HepG2 (cell line): Measurements from ENCODE around the gene C1orf50. TPM values are rescaled to one million over a fixed set of nuclear protein-coding genes. Genes with fewer than 3 reads are reported as not detected.
A peak's percentile ranks its signal among the peaks of the same experiment; 100 is the strongest.

Experiments
- ATAC-seq: fragments of 200-7000 bp; cut with Tn5 transposase; 3 replicates; pipeline ENCODE4 v1.9.1; 2020; ENCODE audit warnings: mild to moderate bottlenecking, moderate library complexity
- BruUV-seq: library from RNA; stranded (reverse); fragments of 400-500 nt; replicated peaks from 2 replicates; lab custom pipeline; 2021; lab: Mats Ljungman, UMichigan
- CTCF ChIA-PET: fragments of 300-600 bp; formaldehyde crosslinking; extraction: SDS; loops from one replicate; lab custom pipeline; 2021; ENCODE audit warnings: low total read pairs, inconsistent platforms, low intra/inter-chr PET ratio; lab: Yijun Ruan, JAX
- POLR2A ChIA-PET: fragments of 350-600 bp; sonication (Branson Sonifier 250); formaldehyde crosslinking; loops from one replicate; lab custom pipeline; 2020; ENCODE audit warnings: antibody characterized with exemption, inconsistent platforms; lab: Yijun Ruan, JAX
- DNase-seq: peaks from one replicate; pipeline ENCODE4 v3.0.0-alpha.2; 2015; ENCODE audit warnings: low spot score
- FAIRE-seq: peaks from 3 replicates; lab custom pipeline; 2011; peaks lifted over from hg19 to GRCh38; lab: Jason Lieb, UNC
- H2AFZ ChIP-seq: one replicate; pipeline ENCODE4 v1.6.1; 2011; ENCODE audit warnings: low read length, inconsistent platforms
- H3K27ac ChIP-seq: fragments of 300-600 bp; 3 replicates; pipeline ENCODE4 v1.8.0; 2011; ENCODE audit warnings: mixed run types, mild to moderate bottlenecking, mixed read lengths, low read length, inconsistent platforms; ENCODE audit not compliant: insufficient read depth; ENCODE audit errors: extremely low read length
- H3K27me3 ChIP-seq, 2 experiments: fragments of 200-600 bp in 1 of 2; 2 replicates in 1 of 2; 3 replicates in 1 of 2; pipeline versions ENCODE4 v1.6.0 to v1.8.0; 2011; ENCODE audit warnings: low read length in 2 of 2, mild to moderate bottlenecking in 2 of 2, moderate library complexity in 2 of 2, inconsistent platforms in 1 of 2; ENCODE audit not compliant: insufficient read depth in 2 of 2, control insufficient read depth in 1 of 2
- H3K36me3 ChIP-seq, 2 experiments: fragments of 200-600 bp in 1 of 2; replicated peaks in 1 of 2; 2 replicates in 1 of 2; 3 replicates in 1 of 2; pipeline versions ENCODE4 v1.5.1 to v1.8.0; 2011; ENCODE audit warnings: low read length in 2 of 2, inconsistent platforms in 1 of 2; ENCODE audit not compliant: insufficient read depth in 2 of 2, control insufficient read depth in 1 of 2
- H3K4me1 ChIP-seq: 2 replicates; pipeline ENCODE4 v1.5.1; 2012; ENCODE audit warnings: low read length, inconsistent platforms; ENCODE audit not compliant: insufficient read depth
- H3K4me2 ChIP-seq: 2 replicates; pipeline ENCODE4 v1.6.0; 2011; ENCODE audit warnings: low read depth, low read length, inconsistent platforms
- H3K4me3 ChIP-seq, 3 experiments: fragments of 200-600 bp in 1 of 3; sonication (generic), shearing (Covaris generic) in 1 of 3; replicated peaks in 1 of 3; 2 replicates each; pipeline ENCODE4 v1.5.1; 2011 to 2016; ENCODE audit warnings: low read length in 3 of 3, inconsistent platforms in 2 of 3, low read depth in 2 of 3, mild to moderate bottlenecking in 2 of 3, control low read depth in 1 of 3, mixed read lengths in 1 of 3; ENCODE audit not compliant: insufficient read depth in 1 of 3
- H3K79me2 ChIP-seq: one replicate; pipeline ENCODE4 v1.6.1; 2011; ENCODE audit warnings: low read length, inconsistent platforms; ENCODE audit not compliant: insufficient read depth
- H3K9ac ChIP-seq: 2 replicates; pipeline ENCODE4 v1.6.0; 2011; ENCODE audit warnings: mild to moderate bottlenecking, low read depth, low read length, inconsistent platforms; ENCODE audit not compliant: insufficient read depth
- H3K9me3 ChIP-seq: 2 replicates; pipeline ENCODE4 v1.5.1; 2012; ENCODE audit warnings: mild to moderate bottlenecking, low read length
- H4K20me1 ChIP-seq: 2 replicates; pipeline ENCODE4 v1.6.0; 2011; ENCODE audit warnings: inconsistent platforms, mild to moderate bottlenecking, low read length, moderate library complexity; ENCODE audit not compliant: insufficient read depth
- JUND ChIP-seq: sonication (generic); formaldehyde crosslinking; IDR thresholded peaks from 2 replicates; pipeline ENCODE4 v1.8.0; 2022; ENCODE audit warnings: mild to moderate bottlenecking, missing genetic modification reagents
- SNAI1 ChIP-seq: sonication (generic); formaldehyde crosslinking; IDR thresholded peaks from 2 replicates; pipeline ENCODE4 v1.5.0; 2020; ENCODE audit warnings: mild to moderate bottlenecking, missing genetic modification reagents, borderline replicate concordance
- ZNF619 ChIP-seq: sonication (generic); formaldehyde crosslinking; IDR thresholded peaks from 2 replicates; pipeline ENCODE4 v1.4.0; 2020; ENCODE audit warnings: mild to moderate bottlenecking, missing genetic modification reagents
- ZNF660 ChIP-seq: sonication (generic); formaldehyde crosslinking; IDR thresholded peaks from 2 replicates; pipeline ENCODE4 v1.5.1; 2020; ENCODE audit warnings: mild to moderate bottlenecking, low read depth, missing genetic modification reagents, borderline replicate concordance
- ZNF709 ChIP-seq: sonication (generic); formaldehyde crosslinking; IDR thresholded peaks from 2 replicates; pipeline ENCODE4 v1.5.0; 2020; ENCODE audit warnings: mild to moderate bottlenecking, missing genetic modification reagents
- WGBS: methylation state at CpG from one replicate; pipeline ENCODE4 v1.1.6; 2017; ENCODE audit warnings: low lambda C conversion rate; 5-methylcytosine and 5-hydroxymethylcytosine counted together
- in situ Hi-C: cut with HindIII; loops from 2 replicates; pipeline ENCODE4 v1.10.0; 2017; ENCODE audit warnings: low pct_unique_long_range_greater_than_20kb; ENCODE audit not compliant: extremely low pct_ligation_motif_present
- intact Hi-C: fragments of 100-400 bp; cut with micrococcal nuclease; formaldehyde crosslinking; loops from one replicate; pipeline ENCODE4 v1.10.0; 2022; ENCODE audit not compliant: unreplicated experiment
- polyA plus RNA-seq, 8 experiments: library from polyadenylated mRNA; depleted of rRNA in 3 of 8; stranded (reverse) in 7 of 8; unstranded in 1 of 8; fragments of >200 nt; fragmentation: Illumina TruSeq in 4 of 8; extraction: Trizol in 4 of 8; gene quantifications; 2 replicates each; pipeline versions ENCODE4 v1.2.1 to v1.2.3, GENCODE V29; 2011 to 2016; ENCODE audit warnings: low read depth in 4 of 8, missing spikeins in 1 of 8, mixed read lengths in 1 of 8; ENCODE audit not compliant: insufficient read depth in 1 of 8
- total RNA-seq, 5 experiments: library from RNA; depleted of rRNA; stranded (reverse); fragments of >200 nt; fragmentation: Illumina TruSeq; extraction: Trizol; gene quantifications; 2 replicates each; pipeline ENCODE4 v1.2.3, GENCODE V29; 2016; ENCODE audit warnings: low read depth in 1 of 5
- TF ChIP-seq, protein P1 (sequence below): sonication (generic); formaldehyde crosslinking; IDR thresholded peaks from 2 replicates; pipeline ENCODE4 v1.9.0; 2022; ENCODE audit warnings: low read depth, missing genetic modification reagents

Gene C1orf50
- total and polyA plus RNA-seq, 2 of the 13 experiments (the other 11 are each of a cell fraction or from before 2014, with no cell fraction given) = 4.3 to 4.8 TPM

DNA sequence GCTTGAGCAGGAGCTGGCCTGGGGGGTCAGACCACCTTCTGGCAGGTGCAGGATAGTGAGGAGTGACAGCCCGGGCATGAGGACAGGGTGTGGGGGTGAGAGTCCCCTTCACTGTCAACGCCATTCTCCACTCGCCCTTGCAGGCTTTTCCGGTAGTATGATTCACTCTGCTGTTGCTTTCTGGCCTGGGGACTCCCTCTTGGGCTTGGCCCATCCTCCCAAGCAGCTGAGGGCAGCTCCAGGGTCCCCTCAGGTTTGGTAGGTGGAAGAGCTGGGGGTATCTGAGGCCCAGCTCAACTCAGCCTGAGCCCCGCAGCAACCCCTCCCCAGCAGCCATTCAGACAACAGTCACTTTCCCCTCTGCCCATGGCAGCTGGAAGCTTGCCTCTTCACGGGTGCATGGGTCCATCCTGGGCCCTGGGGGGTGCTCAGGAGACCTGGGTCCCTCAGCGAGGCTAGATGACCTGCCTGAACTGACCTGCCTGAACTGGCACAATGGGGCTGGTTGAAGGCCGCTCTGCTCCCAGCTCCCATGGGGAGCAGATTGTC, 28.3 kb upstream of the C1orf50 start:
- WGBS = no CpG with 5 or more reads among the region's 8 CpGs
- peak overlapping the region in 2 of 3 experiments; percentile 76 to 83; a peak in 2 of 6 replicates for H3K4me3 ChIP-seq
- FAIRE-seq = no peak
- no peak overlapping the region for H3K9ac ChIP-seq
- H3K9me3 ChIP-seq = no peaks in the 10 kb centered on the region
- H3K36me3 ChIP-seq = no peaks in the 10 kb centered on the region
- POLR2A ChIA-PET = interaction anchor here (3.6 kb wide), 1 partner anchor 28 kb away, joined by 28 read pairs; the partner anchor contains the start of genes C1orf50 and P3H1
- peaks cover 81% of the 10 kb centered on the region for H3K4me1 ChIP-seq
- no TSS peak for BruUV-seq
- no peaks in the 10 kb centered on the region for H3K27me3 ChIP-seq
- no peak for TF ChIP-seq ZNF619 (CRISPR knock-in tag)
- TF ChIP-seq SNAI1 (CRISPR knock-in tag) = 0 out of 2 replicates have a peak, but pooled peaks have one; percentile 13
- no peak for TF ChIP-seq ZNF660 (CRISPR knock-in tag)
- TF ChIP-seq, protein P1, sequence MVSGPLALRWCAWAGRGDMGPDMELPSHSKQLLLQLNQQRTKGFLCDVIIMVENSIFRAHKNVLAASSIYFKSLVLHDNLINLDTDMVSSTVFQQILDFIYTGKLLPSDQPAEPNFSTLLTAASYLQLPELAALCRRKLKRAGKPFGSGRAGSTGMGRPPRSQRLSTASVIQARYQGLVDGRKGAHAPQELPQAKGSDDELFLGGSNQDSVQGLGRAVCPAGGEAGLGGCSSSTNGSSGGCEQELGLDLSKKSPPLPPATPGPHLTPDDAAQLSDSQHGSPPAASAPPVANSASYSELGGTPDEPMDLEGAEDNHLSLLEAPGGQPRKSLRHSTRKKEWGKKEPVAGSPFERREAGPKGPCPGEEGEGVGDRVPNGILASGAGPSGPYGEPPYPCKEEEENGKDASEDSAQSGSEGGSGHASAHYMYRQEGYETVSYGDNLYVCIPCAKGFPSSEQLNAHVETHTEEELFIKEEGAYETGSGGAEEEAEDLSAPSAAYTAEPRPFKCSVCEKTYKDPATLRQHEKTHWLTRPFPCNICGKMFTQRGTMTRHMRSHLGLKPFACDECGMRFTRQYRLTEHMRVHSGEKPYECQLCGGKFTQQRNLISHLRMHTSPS = peak; percentile 30; the same call in 1 of the 2 replicates
- TF ChIP-seq ZNF709 (CRISPR knock-in tag) = no peak
- no peak for TF ChIP-seq JUND
- TF ChIP-seq, all 625 proteins: peak for 2
- Histone ChIP-seq H4K20me1 (no peaks in the 10 kb centered on the region), H3K27ac (no peak overlapping the region), H3K79me2 (no peaks in the 10 kb centered on the region), H3K4me2 (peak overlapping the region; percentile 98), H2AFZ (no peak overlapping the region)
- CTCF ChIA-PET = no interaction called here
- in situ Hi-C loops = loop anchor here (25.0 kb wide), 1 partner anchor 401 kb away; the partner anchor contains the start of gene FOXJ3
- intact Hi-C loops = no loop called here
- ATAC-seq (no peak; the same call in 2 of the 3 replicates), DNase-seq (no peak)
